Measurements from ENCODE around the gene VDR. TPM values are rescaled to one million over a fixed set of nuclear protein-coding genes. Genes with fewer than 3 reads are reported as not detected.

Gene VDR
- total RNA-seq (2022; extraction: Qiagen RNA extraction; ENCODE audit: low read depth) = 2.8 to 3.6 TPM (median 3.0 TPM) in 5 replicates

DNA sequence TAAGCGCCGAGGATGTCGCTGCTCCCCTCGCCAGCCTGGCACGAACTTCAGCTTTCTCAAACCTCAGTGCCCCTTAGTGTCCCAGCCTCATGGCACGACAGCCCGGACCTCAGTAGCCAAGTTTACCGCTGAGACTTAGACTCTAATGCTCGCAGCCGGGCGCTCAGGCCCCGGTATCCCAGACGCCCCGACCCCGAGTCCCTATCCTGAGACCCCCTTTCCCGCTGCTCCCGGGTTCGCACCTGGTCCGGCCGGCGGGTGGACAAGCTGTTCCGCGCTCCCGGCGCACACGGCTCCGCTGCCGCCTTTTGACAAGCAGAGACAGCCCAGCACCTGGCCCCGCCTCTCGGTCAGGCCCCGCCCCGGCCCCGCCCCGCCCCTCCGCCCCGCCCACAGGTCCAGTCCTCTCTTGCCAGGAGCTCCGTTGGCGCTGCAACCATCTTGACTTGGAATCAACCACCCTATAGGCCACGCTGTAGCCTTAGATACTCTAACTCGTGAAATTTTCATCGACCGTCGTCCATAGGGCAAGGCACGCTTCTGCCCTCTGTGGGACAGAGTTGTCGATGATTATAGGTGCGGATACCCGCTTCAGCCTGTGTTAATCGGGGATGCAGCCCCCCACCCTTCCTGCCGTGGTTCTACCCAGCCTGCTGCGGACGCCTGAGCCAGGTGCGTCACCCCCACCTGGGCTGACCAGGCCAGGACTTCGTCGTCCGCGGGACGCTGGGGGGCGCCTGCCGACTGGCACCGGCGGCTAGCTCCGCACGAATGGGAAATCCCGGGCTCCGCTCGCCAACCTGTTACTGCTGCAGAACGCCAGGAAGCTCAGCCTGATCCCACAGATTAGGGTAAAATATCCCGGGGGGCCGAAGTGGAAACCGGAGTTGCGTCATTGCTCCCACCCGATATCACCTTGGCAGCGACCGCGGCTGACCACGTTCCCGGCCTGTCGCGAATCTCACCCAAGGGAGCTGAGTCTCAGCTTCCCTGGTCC lies at the start of gene VDR:
Gene VDR (minus strand): TSS at position 282 of the 997 bp plus-strand sequence. CDS start 25,881 bp downstream, outside the sequence.

DNA sequence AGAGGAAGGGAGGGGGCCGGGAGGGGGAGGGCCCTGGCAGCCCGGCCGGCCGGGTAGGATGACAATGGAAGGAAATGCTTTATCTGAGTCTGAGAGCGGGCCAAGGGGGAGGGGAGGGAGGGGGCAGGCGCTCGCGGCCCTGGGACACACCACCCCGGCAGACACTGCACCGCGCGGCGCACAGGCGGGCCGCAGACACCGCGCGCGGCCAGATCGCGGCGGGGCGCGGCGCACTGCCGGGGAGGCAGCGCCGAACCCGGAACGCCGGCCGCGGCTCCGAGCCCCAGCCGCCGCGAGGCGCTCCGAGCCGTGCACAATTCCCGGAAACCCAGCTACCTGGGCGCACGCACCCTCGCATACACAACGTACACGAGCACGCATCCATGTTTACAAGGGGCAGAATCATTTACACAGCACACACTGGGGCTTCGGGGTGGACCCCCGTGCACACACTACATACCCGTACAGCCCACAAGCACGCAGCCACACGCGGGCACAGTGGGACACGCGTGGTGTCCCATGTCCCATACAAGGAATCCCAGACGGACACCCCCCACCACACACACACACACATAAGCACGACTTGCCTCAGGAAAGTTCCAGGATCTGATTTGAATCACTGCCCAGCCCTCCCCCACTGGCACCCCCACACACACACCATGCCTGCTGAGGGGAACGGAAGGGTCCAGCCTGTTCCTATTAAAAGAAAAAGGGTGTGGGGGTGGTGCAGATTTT lies 84.7 kb downstream of the VDR start, which contains the start of gene HDAC7:
Gene HDAC7 (minus strand): TSS at position 8 of the 735 bp plus-strand sequence. CDS start 118 bp downstream, outside the sequence.

Other genes starting within 250 kb of the VDR start
- gene RPAP3, start 199.0 kb downstream of the VDR start, total RNA-seq (2022; extraction: Qiagen RNA extraction; ENCODE audit: low read depth) = 20.1 to 64.7 TPM (median 45.0 TPM) in 5 replicates
- not detected in 5 replicates for gene ENDOU, start 179.5 kb downstream of the VDR start, total RNA-seq (2022; extraction: Qiagen RNA extraction; ENCODE audit: low read depth)
- 0.27 to 0.78 TPM (median 0.53 TPM) in 5 replicates for gene RAPGEF3, start 146.1 kb downstream of the VDR start, total RNA-seq (2022; extraction: Qiagen RNA extraction; ENCODE audit: low read depth)
- 22.8 to 30.1 TPM (median 29.2 TPM) in 5 replicates for gene SLC48A1, start 131.8 kb downstream of the VDR start, total RNA-seq (2022; extraction: Qiagen RNA extraction; ENCODE audit: low read depth)
- gene HDAC7, start 85.1 kb downstream of the VDR start, total RNA-seq (2022; extraction: Qiagen RNA extraction; ENCODE audit: low read depth) = 36.2 to 52.0 TPM (median 47.5 TPM) in 5 replicates
- gene TMEM106C, start 58.6 kb upstream of the VDR start, total RNA-seq (2022; extraction: Qiagen RNA extraction; ENCODE audit: low read depth) = 123 to 152 TPM (median 136 TPM) in 5 replicates
- gene COL2A1, start 99.5 kb upstream of the VDR start, total RNA-seq (2022; extraction: Qiagen RNA extraction; ENCODE audit: low read depth) = 0.06 to 0.40 TPM (median 0.17 TPM) in 4 of 5 replicates, not detected in the other
- 9.1 to 15.7 TPM (median 12.7 TPM) in 5 replicates for gene SENP1, start 201.1 kb upstream of the VDR start, total RNA-seq (2022; extraction: Qiagen RNA extraction; ENCODE audit: low read depth)
- gene PFKM, start 214.4 kb upstream of the VDR start, total RNA-seq (2022; extraction: Qiagen RNA extraction; ENCODE audit: low read depth) = 24.4 to 28.3 TPM (median 27.2 TPM) in 5 replicates